Activated CD4-positive, CD25-positive, alpha-beta regulatory T cell treated with anti-CD3 and anti-CD28 coated beads, Interleukin-2, amount 50 U/mL, for 16 hours (primary cell): Measurements from ENCODE around the gene COL25A1.
"Not testable (repeated sequence)": the region's sequence is repeated elsewhere in the genome, so short reads cannot be mapped to it uniquely, and the experiment has no call there.

ENCODE experiments used
- DNase-seq: peaks from one replicate; pipeline ENCODE4 v3.0.0-alpha.2; 2020; ENCODE audit warnings: low read depth, low spot score

The COL25A1 gene

DNA sequence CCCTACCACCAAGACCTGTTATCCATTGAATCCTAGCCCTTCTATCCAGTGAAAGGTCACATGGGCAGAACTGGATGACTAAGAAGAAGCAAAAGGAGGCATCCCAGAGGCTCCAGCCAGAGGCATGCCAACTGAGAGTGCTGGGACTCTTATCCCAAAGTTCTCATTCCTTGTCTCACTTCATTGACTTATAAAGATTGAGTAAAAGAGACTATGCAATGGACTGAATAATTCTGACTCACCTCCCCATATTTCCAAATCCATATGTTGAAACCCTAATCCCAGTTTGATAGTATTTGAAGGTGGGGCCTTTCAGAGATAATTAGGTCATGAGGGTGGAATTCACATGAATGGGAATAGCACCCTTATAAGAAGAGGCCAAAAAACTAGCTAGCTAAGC, 131.4 kb downstream of the COL25A1 start:
- DNase-seq = no peak

DNA sequence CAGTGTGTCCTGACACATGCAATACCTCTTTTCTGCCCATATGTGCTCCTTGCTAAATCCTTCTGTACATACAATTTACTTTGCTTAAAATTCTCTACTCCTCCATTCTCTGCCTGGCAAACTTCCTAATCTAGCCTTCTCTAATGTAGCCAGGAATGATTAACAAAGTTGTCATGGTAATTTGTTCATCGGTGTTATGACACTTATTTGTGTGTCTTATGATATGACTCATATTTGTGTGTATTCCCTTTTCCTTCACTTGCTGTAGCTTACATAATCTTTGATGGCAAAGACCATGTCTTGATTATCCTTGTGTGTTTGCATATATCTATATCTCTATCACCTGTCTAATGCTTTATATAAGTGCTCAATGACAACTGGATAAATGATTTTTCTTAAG, 133.3 kb downstream of the COL25A1 start:
- no peak for DNase-seq

DNA sequence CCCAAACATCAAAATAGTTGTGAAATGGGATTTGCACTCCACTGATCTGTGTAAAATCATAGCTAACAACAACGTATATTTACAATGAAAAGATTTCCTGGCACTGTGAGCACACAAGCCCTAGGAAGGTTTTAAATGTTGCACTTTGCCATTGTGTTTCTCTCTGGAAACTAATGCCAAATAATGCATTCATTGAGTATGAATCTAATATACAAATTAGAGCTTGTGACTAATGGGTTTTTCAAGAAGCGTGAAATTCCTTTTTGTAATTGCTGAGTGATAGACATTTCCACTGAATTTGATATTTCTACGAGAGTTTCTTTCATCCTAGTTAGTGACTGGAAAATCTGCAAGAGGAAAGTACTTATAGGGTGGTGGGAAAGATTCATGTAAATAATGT, 135.9 kb downstream of the COL25A1 start:
- DNase-seq = no peak

DNA sequence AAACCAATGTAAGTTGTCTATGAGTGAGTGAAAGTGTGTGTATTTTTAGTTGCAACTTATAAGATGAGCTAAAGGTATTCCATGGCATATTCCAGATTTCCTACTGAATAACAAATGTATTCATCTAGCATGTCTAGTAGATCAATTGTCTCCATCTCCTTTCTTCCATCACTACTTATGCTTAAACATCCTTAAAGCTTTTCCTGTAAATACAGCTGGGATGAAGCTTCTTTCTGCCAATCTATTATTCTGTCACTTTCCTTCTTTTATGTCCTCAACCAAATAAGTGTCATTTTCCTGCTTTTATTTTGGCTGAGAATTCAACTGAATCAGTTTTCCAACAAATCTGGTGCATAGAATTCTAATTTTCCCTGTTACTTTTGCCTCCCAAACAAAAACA, 136.3 kb downstream of the COL25A1 start:
- DNase-seq = no peak

DNA sequence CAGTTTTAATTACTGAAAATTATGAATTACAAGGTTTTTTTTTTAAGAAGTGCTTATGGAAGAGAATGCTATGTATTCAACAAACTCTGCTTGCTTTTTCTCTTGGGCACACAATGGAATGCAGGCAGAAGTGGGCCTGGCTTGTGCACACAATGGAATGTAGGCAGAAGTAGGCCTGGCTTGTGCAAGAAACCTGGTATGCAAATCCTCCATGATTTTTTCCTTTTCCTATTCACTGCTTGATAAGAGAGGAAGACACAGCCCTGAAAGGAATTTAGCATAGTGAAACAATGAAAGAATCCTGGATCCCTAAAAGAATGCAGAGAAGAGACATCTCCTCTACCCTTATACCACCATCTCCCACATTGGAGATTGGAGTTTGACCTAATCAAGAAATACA, 138.4 kb downstream of the COL25A1 start:
- DNase-seq = no peak

DNA sequence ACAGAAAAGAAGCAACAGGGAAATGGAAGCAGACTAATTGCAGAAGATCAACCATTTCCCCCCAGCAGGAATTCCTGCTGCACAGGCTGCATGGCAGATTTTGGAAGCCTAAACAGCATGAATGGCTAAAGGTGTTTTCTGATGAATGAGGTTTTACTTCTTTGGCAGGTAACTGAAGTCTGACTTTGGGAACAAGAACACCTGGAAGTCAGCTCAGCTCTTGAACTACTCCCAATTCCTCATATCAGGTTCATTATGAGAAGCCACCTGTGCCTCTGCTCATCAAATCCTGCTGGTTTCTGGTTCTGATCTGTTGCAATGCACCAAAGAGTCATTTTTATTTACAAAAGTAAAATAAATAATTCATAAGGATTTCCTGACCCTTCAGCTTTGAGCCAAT, 139.0 kb downstream of the COL25A1 start:
- DNase-seq = no peak

DNA sequence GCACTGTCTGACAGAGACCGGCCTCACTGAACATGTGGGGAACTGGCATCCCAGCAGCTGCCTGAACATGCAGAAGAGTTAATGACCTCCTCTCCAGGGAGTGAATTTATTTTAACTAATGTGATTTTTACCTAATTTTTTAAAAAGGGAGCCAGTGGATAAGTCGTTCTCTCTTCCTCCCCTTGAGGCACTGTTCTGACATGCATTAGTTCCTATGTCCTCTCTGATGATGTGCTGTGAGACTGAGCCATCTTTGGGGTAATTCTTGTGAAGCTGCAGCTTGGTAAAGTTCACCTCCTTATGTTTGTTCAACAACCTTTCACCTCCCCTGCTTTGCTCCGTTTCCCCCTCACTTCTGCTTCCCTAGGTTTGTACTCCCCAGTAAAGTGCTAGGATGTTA, 139.7 kb downstream of the COL25A1 start:
- DNase-seq = no peak

DNA sequence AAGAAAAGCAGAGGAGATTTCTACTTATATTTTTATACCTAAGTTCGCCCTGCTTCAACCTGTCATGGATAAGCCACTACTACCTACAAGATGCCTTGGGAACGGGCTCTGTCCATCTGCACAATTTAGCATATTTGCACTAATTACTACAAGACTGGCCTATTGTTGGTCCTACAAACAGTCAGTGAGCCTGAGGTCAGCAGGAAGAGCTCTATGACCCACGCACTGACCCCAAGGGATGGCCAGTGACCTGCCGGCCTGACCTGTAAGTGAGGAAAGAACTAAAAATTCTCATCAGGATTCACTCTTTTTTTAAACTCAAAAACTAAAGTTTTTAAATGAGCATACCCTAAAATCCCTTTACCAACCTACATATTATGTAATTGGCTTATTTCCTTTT, 142.0 kb downstream of the COL25A1 start:
- DNase-seq = no peak

DNA sequence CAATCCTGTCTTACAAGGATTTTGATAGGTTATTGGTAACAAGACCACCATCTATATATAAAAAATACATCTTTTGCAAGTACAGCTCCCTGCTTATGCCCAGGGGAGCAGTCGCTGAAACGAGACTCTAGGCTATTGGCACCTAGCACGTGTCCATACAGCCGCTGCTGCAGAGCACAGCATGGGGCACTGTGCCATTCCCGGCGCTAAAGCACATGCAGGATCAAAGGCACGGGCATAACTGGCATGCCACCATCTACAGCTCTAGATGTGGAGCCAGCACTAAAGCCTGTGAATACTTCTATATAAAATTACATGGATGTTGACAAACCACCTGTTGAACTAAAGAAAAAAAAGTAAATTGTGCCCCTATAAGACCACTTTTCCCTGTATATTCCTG, 144.8 kb downstream of the COL25A1 start:
- no peak for DNase-seq

DNA sequence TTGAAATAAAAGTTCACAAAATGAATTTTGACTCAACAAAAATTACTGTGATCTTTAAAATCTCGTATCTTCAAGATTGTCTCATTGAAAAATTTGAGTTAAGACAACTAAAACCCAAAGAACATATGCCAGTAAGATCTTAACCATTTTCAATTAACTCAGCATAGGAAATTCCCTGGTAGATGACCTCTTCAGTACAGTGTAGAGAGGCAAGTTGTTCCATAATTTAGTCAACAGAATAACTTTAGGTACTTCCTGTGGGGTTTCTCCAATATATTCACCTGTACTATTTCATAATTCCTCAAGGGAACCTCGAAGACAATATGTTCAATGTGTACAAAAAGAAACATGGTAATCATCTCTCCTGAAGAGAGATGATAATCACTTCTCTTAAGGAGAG, 145.3 kb downstream of the COL25A1 start:
- DNase-seq = no peak

DNA sequence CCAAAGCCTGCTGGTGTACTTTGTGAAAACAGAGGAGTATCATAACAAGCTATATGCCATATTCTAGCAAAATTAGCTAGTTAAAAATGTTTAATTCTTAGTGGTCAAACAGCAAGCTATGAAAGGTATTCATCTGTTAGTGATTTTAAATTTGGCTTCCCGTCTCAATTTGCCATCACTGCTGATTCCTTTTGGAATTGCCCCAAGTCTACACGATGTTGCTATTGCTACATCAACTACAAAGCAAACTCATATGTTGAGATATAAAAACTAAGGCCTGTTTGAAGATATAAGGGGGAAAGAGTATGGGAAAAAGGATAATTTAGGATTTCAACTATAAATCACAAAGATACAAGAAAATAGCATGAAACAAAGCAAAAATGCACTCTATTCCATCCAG, 146.1 kb downstream of the COL25A1 start:
- no peak for DNase-seq

DNA sequence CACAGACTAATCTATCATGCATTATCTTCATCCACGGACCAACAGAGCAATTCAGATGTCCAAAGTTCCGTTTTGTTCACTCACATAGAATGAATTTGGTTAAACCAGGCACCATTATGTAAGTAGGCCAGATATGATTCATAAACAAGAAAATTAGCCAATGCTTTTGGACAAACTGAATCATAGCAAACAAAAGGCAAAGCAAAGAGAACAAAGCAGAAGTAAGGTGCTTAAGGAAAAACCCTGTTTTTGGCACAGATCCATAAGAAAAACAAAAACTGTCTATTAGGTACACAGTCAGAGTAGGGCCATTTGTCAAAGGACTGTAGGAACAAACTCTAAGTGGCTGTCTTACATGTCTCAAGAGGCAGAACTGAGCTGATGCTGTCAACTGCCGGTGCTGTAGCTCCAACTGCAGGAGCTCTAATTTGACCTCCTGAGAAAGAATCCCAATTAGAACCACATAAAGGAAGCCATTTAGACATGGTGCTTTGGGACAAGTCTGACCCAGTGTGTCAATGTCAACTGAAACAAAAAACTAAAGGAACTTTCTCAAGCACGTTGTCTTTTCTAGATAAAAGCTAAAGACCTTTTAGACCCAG, 146.7 kb downstream of the COL25A1 start:
- no peak for DNase-seq

DNA sequence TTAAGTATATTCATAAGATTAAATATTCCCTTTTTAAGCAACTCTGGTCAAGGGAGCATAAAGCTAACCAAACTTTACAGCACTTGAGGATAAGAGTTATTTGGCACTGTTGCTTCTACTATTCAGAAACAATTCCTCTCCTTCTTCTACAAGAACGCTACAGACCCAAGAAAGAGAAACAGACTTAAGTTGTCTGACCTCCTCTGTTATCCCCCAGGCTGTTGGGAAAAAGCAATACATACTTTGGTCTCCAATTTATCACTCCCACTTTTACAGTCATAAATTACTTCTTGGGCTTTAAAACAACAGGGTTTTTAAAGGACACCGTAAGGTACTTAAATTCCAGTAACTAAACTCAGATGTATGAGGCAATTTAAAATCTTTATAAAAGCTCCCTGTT, 147.4 kb downstream of the COL25A1 start:
- no peak for DNase-seq

DNA sequence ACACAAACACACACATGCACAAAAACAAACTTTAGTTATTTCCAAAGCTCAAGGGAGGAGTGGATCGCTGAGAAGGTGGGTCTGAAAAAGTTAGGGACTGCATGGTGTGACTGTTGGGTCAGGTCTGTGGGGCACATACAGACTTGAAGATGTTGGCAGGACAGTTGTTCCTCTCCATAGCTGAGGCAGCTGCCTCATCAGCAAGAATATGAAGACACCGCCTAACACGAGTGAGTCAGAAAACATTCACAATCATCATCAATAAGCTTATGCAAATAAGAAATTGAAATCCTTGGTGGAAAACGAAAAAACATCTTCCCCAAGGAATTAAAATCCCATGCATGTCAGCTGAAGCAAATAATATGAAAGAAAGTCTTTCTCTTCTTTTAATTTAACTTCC, 148.0 kb downstream of the COL25A1 start:
- DNase-seq = no peak

DNA sequence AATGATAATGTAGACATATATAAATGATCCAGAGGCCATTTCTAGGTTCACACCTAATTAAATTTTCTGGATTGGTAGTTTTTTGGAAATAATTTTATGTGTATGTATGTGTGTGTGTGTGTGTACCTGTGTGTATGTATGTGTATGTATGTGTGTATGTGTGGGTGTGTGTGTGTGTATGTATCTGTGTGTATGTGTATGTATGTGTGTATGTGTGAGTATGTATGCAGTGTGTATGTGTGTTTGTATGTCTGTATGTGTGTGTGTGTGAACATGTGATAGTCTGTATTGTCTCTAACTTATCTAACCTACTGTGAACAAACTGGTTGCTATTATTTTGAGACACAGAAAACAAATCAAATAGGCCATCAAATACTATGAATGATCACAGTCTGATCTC, 152.6 kb downstream of the COL25A1 start:
- DNase-seq = no peak

DNA sequence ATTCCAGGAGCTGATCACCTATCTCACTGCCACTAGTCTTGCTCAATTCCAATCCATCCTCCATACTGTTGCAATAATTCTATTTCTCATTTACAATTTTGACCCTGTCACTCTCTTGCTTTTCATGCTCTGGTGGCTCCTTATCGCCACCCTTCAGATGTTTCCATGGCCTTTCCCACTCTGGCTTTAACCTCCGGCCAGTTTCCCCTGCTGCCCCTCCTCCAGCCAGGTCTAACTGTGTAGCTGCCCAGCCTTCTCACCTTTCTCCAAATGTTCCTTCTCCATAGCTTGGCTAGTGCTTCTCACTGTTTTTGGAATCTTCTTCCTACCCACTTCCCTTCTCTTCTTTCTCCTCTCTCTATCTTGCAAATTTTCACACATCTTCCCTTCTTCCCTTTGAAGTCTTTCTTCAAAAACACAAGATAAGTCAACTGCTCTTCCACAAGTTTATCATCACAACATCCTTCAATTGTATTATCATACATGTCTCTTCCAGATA, 153.8 kb downstream of the COL25A1 start:
- no peak for DNase-seq

DNA sequence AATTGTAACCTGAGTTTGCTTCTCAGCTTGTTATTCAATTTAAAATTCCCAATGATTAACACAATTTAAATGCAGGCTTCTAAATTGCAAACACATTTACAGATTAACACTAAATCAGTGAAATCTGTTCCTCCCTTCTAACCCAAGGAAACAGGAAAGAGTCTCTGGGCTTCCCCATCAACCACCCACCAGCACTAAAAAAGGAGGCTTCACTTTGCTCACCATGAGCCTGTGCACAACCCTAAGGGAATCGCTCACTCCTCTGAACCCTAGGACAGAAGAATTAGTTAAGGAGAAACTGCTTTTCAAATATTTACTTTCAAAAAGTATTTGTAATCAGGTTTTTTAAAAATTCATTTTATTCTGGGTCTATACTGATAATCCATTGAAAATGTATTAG, 155.3 kb downstream of the COL25A1 start:
- DNase-seq = no peak

DNA sequence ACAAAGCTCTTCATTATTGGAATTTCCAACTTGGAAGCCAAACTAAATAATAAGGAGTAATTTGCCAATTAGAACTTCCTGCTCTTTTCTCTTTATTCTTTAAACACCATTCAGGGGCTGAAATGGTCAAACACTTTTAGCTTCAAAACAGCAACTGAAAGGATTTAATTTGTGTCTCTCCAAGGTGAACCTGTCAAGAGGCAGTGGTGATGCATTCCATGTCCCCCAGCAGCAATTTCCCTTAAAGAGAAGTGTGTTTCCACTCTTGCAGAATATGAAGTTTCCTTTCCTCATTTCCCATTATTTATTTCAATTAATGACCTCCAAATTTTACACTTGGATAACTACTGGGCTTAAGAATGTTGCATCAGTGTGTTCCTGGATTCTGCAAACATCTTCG, 156.0 kb downstream of the COL25A1 start:
- DNase-seq = no peak

DNA sequence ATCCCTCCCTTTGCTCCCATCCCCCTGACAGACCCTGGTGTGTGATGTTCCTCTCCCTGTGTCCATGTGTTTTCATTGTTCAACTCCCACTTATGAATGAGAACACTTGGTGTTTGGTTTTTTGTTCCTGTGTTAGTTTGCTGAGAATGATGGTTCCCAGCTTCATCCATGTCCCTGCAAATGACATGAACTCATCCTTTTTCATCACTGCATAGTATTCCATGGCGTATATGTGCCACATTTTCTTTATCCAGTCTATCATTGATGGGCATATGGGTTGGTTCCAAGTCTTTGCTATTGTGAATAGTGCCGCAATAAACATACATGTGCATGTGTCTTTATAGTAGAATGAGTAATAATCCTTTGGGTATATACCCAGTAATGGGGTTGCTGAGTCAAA, 164.3 kb downstream of the COL25A1 start:
- DNase-seq = not testable (repeated sequence)

DNA sequence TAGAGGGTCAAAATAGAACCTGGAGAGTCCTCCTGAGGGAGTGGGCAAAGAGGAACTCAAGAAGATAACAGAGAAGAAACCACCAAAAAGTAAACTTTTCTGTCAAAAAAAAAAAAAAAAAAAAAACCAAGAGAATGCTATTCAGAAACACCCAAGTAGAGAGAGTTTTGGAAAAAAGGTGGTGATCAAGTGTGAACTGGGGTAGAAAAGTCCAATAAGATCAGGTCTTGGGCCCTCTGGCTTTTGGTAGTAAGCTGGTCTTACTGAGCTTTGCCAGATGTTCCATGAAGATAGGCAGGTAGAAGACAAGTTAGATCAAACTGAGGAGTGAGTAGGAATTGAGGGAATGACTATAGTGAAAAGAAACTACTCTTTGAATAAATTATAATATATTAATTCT, 167.5 kb downstream of the COL25A1 start:
- DNase-seq = no peak

DNA sequence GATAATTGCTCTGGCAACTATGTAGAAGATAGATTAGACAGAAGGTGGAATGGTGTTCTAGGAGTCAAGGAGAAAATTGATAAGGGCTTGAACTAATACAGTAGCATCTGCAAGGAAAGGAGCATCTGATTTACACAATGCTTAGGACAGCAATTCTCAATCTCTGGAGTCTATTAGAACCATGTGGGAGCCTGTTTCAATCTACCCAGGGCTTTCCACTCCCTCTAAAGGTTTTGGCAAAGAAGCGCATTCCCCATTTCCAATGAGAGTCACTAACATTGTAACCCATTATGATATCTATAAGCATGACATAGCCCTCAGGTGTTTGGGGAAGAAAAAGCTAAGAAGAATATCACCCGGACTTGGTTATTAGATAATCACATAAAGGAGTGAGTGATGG, 168.2 kb downstream of the COL25A1 start:
- no peak for DNase-seq

DNA sequence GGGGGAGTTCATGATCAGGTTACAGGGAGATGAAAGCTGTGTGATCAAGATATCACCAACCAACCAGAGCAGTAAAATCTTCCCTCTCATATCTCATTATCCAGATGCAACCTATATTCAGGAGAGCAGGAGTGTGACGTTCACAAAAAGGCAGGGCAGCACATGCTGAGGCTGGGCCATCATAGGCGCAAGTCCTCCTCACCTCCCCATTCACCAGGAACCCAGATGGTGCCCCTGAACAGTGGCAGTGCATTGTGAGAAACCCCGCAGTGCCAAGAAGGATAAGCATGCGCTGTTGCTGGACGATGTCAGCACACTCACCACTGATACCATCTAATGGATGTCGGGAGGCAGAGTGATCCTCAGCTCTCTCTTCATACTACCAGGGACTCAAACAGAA, 170.9 kb downstream of the COL25A1 start:
- no peak for DNase-seq

DNA sequence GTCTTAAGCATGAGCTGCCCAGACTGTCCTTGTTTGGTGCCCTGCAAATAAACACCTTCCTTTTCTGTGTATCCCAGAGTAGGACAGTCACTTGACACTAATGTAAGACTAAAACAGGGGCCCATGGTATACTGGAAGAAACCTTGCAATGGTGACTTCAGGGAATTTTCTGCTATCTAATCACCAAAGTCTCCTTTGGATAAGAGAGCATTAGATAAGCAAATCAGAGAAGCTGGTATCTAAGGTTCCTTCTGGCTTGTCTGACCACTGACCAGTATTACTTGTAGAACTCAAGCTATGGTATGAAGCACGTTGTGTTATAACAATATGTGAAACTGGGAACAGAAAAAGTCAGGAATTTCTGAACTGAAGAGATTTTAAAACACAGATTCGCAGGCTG, 173.9 kb downstream of the COL25A1 start:
- DNase-seq = no peak

DNA sequence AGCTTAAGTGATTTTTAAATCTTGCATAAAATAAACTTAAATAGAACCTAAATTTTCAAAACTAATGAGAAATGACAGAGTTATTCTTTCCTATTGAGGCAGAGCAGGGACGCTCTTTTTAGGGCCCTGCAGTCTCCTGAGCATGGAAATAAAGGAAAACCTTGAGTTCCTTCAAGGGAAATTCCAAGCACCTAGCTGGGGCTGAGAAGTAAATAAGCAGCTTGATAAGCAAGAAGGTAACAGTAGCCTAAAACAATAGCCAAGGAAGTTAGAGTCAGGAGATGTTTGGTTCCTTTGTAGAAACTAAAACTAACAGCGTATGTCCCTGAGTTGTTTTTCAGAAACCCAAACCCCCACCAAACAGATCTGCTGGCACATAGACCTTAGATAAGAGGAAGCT, 174.6 kb downstream of the COL25A1 start:
- no peak for DNase-seq
